BJ (cell line): ENCODE results near the gene PDZD2. TPM values are rescaled to one million over a fixed set of nuclear protein-coding genes. Genes with fewer than 3 reads are reported as not detected.

Experiments
- CTCF ChIA-PET: fragments of 350-600 bp; formaldehyde crosslinking; extraction: SDS; loops from one replicate; lab custom pipeline; 2021; ENCODE audit warnings: antibody characterized with exemption, inconsistent platforms; lab: Yijun Ruan, JAX
- POLR2A ChIA-PET: fragments of 300-600 bp; sonication (Branson Sonifier 250); formaldehyde crosslinking; extraction: SDS; loops from one replicate; lab custom pipeline; 2021; ENCODE audit warnings: antibody characterized with exemption; lab: Charles Lee
- DNase-seq: peaks from one replicate; pipeline ENCODE4 v3.0.0-alpha.2; 2011; ENCODE audit warnings: low read depth
- H3K27me3 ChIP-seq: 2 replicates; pipeline ENCODE4 v1.6.0; 2011; ENCODE audit warnings: low read length; ENCODE audit not compliant: control insufficient read depth, insufficient read depth
- H3K36me3 ChIP-seq: 2 replicates; pipeline ENCODE4 v1.5.1; 2011; ENCODE audit warnings: low read length; ENCODE audit not compliant: control insufficient read depth, insufficient read depth
- H3K4me3 ChIP-seq: 2 replicates; pipeline ENCODE4 v1.5.1; 2011; ENCODE audit warnings: low read depth, mild to moderate bottlenecking, control low read depth, low read length
- polyA plus RNA-seq: library from polyadenylated mRNA; depleted of rRNA; stranded (reverse); fragments of >200 nt; gene quantifications from 2 replicates; pipeline ENCODE4 v1.2.3, GENCODE V29; 2011
- TF ChIP-seq, protein P1 (sequence below): IDR thresholded peaks from 2 replicates; pipeline ENCODE4 v1.5.1; 2011; ENCODE audit warnings: low read depth, mild to moderate bottlenecking, control low read depth, inconsistent platforms, low read length, moderate library complexity; ENCODE audit not compliant: insufficient read depth

PDZD2 gene
- polyA plus RNA-seq, 1 experiment, result 0.06 TPM

- ChIA-PET POLR2A (no interaction called here), CTCF (interaction anchor here (0.6 to 0.8 kb wide), 2 partner anchors 9 to 17 kb away, joined by 3 to 5 read pairs; no protein-coding TSS in a partner anchor)
- Histone ChIP-seq H3K36me3 (no peaks in the 10 kb centered on the region), H3K4me3 (no peak overlapping the region), H3K27me3 (peaks cover 5% of the 10 kb centered on the region)
- DNase-seq, result no peak
- TF ChIP-seq, protein P1, sequence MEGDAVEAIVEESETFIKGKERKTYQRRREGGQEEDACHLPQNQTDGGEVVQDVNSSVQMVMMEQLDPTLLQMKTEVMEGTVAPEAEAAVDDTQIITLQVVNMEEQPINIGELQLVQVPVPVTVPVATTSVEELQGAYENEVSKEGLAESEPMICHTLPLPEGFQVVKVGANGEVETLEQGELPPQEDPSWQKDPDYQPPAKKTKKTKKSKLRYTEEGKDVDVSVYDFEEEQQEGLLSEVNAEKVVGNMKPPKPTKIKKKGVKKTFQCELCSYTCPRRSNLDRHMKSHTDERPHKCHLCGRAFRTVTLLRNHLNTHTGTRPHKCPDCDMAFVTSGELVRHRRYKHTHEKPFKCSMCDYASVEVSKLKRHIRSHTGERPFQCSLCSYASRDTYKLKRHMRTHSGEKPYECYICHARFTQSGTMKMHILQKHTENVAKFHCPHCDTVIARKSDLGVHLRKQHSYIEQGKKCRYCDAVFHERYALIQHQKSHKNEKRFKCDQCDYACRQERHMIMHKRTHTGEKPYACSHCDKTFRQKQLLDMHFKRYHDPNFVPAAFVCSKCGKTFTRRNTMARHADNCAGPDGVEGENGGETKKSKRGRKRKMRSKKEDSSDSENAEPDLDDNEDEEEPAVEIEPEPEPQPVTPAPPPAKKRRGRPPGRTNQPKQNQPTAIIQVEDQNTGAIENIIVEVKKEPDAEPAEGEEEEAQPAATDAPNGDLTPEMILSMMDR, result no peak
Measured at GRCh38 chr5:31754741-31755675, 116.1 kb downstream of the PDZD2 start.

DNA sequence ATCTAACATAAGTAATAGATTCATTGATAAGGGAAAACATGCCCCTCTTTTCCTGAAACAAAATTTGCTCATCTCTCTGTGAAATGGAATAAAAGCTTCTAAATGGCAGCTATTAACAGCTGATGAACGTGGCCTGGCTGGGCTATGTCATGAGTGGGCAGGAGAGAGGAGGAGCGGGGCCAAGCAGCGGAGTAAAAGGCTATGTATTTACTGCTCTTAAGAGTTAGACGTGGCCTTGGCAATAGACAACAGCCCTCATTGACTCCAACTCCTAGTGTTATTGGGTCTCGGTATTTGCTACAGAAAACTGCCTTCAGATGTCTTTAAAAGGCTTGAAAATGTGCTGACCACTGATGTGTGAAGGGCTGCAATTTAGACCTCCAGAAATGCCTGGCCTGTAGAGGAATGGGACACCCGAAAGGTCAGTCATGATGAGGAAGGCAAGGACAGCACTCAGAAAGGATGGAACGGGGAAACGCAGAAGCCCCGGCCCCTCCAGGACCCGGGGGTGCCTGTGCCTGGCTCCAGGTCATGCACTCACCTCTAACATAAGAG lies 116.8 kb downstream of the PDZD2 start:
- Histone ChIP-seq H3K36me3 (no peaks in the 10 kb centered on the region), H3K4me3 (no peak overlapping the region), H3K27me3 (peaks cover 5% of the 10 kb centered on the region)
- POLR2A ChIA-PET, result no interaction called here
- no peak for DNase-seq
- CTCF ChIA-PET, result interaction anchor here (0.8 kb wide), 1 partner anchor 8 kb away, joined by 3 read pairs; no protein-coding TSS in a partner anchor
- TF ChIP-seq, protein P1, result no peak

GRCh38 chr5:31757806-31758205 lies 118.9 kb downstream of the PDZD2 start:
- TF ChIP-seq, protein P1, result no peak
- DNase-seq, result no peak
- CTCF ChIA-PET, result no interaction called here
- no peaks in the 10 kb centered on the region for H3K36me3 ChIP-seq
- POLR2A ChIA-PET, result no interaction called here
- H3K27me3 ChIP-seq, result peaks cover 5% of the 10 kb centered on the region
- no peak overlapping the region for H3K4me3 ChIP-seq

DNA sequence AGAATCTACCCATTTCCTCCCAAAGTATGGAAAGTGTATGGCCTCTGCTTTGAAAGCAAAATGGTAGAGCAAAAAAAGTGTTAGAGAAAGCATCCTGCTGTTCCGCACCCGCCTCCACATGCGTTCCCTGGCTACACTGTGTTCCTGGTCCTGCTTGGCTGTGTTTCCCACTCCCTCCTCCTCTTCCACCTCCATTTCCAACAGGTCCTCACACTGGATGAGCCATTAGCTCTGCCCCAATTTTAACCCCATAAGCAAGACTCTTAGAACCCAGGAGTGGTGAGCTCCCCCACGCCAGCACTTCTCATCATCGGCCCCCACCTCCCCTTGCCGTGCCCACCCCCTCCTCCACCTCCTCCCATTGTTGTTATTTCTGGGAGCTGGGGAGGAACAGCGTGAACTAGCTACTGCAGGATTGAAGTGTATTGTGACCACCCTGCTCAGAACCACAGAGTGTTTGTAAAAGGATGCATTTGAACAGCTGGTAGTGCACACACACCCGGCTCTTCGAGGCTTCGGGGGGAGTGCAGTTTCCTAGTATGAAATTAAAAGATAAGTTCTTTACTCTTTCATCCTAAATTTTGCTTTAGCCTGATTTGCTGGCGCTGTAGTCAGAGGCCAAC lies 120.0 kb downstream of the PDZD2 start:
- CTCF ChIA-PET, result no interaction called here
- POLR2A ChIA-PET, result no interaction called here
- DNase-seq, result no peak
- Histone ChIP-seq H3K4me3 (no peak overlapping the region), H3K27me3 (peaks cover 5% of the 10 kb centered on the region), H3K36me3 (no peaks in the 10 kb centered on the region)
- TF ChIP-seq, protein P1, result no peak

GRCh38 chr5:31759925-31760324 lies 121.0 kb downstream of the PDZD2 start:
- CTCF ChIA-PET, result no interaction called here
- Histone ChIP-seq H3K36me3 (no peaks in the 10 kb centered on the region), H3K27me3 (peaks cover 5% of the 10 kb centered on the region), H3K4me3 (no peak overlapping the region)
- TF ChIP-seq, protein P1, result no peak
- POLR2A ChIA-PET, result no interaction called here
- no peak for DNase-seq
